Smooth muscle cell (in vitro differentiated cells): ENCODE data around the gene SFXN4. TPM values are rescaled to one million over a fixed set of nuclear protein-coding genes. Genes with fewer than 3 reads are reported as not detected.
A peak's percentile ranks its signal among the peaks of the same experiment; 100 is the strongest.
"Not testable (repeated sequence)": the region's sequence is repeated elsewhere in the genome, so short reads cannot be mapped to it uniquely, and the experiment has no call there.

ENCODE experiments used
- DNase-seq: peaks from one replicate; lab custom pipeline; 2025; ENCODE audit not compliant: unreplicated experiment; lab: John Stamatoyannopoulos, UW
- H2AFZ ChIP-seq: fragments of 200-600 bp; sonication (generic); 2 replicates; pipeline ENCODE4 v1.6.0; 2016; ENCODE audit warnings: antibody characterized with exemption, low read depth, mild to moderate bottlenecking
- H3F3A ChIP-seq: fragments of 200-600 bp; sonication (generic); 2 replicates; pipeline ENCODE4 v1.6.0; 2017; ENCODE audit warnings: antibody characterized with exemption, low read depth
- H3K27ac ChIP-seq: fragments of 200-600 bp; sonication (generic); 2 replicates; pipeline ENCODE4 v1.5.1; 2016; ENCODE audit warnings: low read depth, mild to moderate bottlenecking
- H3K27me3 ChIP-seq: fragments of 200-600 bp; sonication (generic); 2 replicates; pipeline ENCODE4 v1.6.1; 2016; ENCODE audit warnings: low read depth, mild to moderate bottlenecking
- H3K36me3 ChIP-seq: fragments of 200-600 bp; sonication (generic); 2 replicates; pipeline ENCODE4 v1.5.1; 2016; ENCODE audit warnings: low read depth
- H3K4me1 ChIP-seq: fragments of 200-600 bp; sonication (generic); 2 replicates; pipeline ENCODE4 v1.5.1; 2016; ENCODE audit warnings: low read depth
- H3K4me2 ChIP-seq: fragments of 200-600 bp; sonication (generic); 2 replicates; pipeline ENCODE4 v1.6.0; 2016; ENCODE audit warnings: mild to moderate bottlenecking
- H3K4me3 ChIP-seq: fragments of 200-600 bp; sonication (generic); 2 replicates; pipeline ENCODE4 v1.5.1; 2016; ENCODE audit warnings: mild to moderate bottlenecking
- H3K79me2 ChIP-seq: fragments of 200-600 bp; sonication (generic); 2 replicates; pipeline ENCODE4 v1.6.0; 2016; ENCODE audit warnings: low read depth, mild to moderate bottlenecking
- H3K9ac ChIP-seq: fragments of 200-600 bp; sonication (generic); 2 replicates; pipeline ENCODE4 v1.6.0; 2016; ENCODE audit warnings: low read depth
- H3K9me3 ChIP-seq: fragments of 200-600 bp; sonication (generic); replicated peaks from 2 replicates; pipeline ENCODE4 v1.5.1; 2016; ENCODE audit warnings: low read depth
- H4K20me1 ChIP-seq: fragments of 200-600 bp; sonication (generic); 2 replicates; pipeline ENCODE4 v1.6.0; 2016; ENCODE audit warnings: low read depth
- CTCF ChIP-seq: fragments of 200-600 bp; sonication (generic); IDR thresholded peaks from 2 replicates; pipeline ENCODE4 v1.5.1; 2017; ENCODE audit warnings: borderline replicate concordance, mild to moderate bottlenecking, antibody characterized with exemption; ENCODE audit not compliant: insufficient read depth, poor library complexity, severe bottlenecking
- WGBS: methylation state at CpG from one replicate; pipeline ENCODE4 v1.1.7; 2016; ENCODE audit warnings: low lambda C conversion rate; 5-methylcytosine and 5-hydroxymethylcytosine counted together
- polyA plus RNA-seq: library from polyadenylated mRNA; unstranded; fragments of >200 nt; fragmentation: Nextera tagmentation; extraction: Ambion mirVana; gene quantifications from 2 replicates; pipeline ENCODE4 v1.2.1, GENCODE V29; 2016
- total RNA-seq: library from RNA; depleted of rRNA; stranded (reverse); fragments of >200 nt; gene quantifications from 2 replicates; pipeline ENCODE4 v1.2.3, GENCODE V29; 2014

The SFXN4 gene
- total and polyA plus RNA-seq, 2 experiments from 2014 or later: 12.2 to 16.2 TPM

- Histone ChIP-seq H3K9me3 (no peaks in the 10 kb centered on the region), H3K36me3 (no peaks in the 10 kb centered on the region), H2AFZ (no peak overlapping the region), H3K4me1 (peaks cover 4% of the 10 kb centered on the region), H3K4me3 (no peak overlapping the region), H3K4me2 (no peak overlapping the region), H3K79me2 (no peaks in the 10 kb centered on the region), H3F3A (no peaks in the 10 kb centered on the region), H3K27ac (peak overlapping the region; percentile 15), H3K27me3 (no peaks in the 10 kb centered on the region), H4K20me1 (no peaks in the 10 kb centered on the region), H3K9ac (no peak overlapping the region)
- TF ChIP-seq CTCF: no peak
- 80% methylated on average over 11 of the region's 11 CpGs for WGBS
- DNase-seq: no peak
Observed at GRCh38 chr10:119161680-119162451, 3.6 kb downstream of the SFXN4 start.

- 89% methylated on average over 8 of the region's 8 CpGs for WGBS
- H3K9ac ChIP-seq: no peak overlapping the region
- TF ChIP-seq CTCF: no peak
Observed at GRCh38 chr10:119159332-119159731, 6.2 kb downstream of the SFXN4 start.

GRCh38 chr10:119153661-119154060, 11.9 kb downstream of the SFXN4 start:
- Histone ChIP-seq H2AFZ (no peak overlapping the region), H3K79me2 (no peaks in the 10 kb centered on the region), H3K27ac (no peak overlapping the region), H3K4me2 (no peak overlapping the region), H3K4me3 (no peak overlapping the region), H3K4me1 (no peaks in the 10 kb centered on the region), H3K9ac (no peak overlapping the region), H3K27me3 (no peaks in the 10 kb centered on the region), H3K36me3 (peaks cover 3% of the 10 kb centered on the region), H3F3A (no peaks in the 10 kb centered on the region), H4K20me1 (no peaks in the 10 kb centered on the region), H3K9me3 (no peaks in the 10 kb centered on the region)
- WGBS: 96% methylated on average over 12 of the region's 12 CpGs
- DNase-seq: no peak
- no peak for TF ChIP-seq CTCF

More at GRCh38 chr10:119159332-119159731, 6.2 kb downstream of the SFXN4 start:
- DNase-seq: no peak
- H4K20me1 ChIP-seq: no peaks in the 10 kb centered on the region
- no peaks in the 10 kb centered on the region for H3K79me2 ChIP-seq
- no peaks in the 10 kb centered on the region for H3K27me3 ChIP-seq
- H3K4me3 ChIP-seq: no peak overlapping the region
- no peak overlapping the region for H3K4me2 ChIP-seq
- H3F3A ChIP-seq: no peaks in the 10 kb centered on the region
- H3K36me3 ChIP-seq: peaks cover 3% of the 10 kb centered on the region
- no peaks in the 10 kb centered on the region for H3K9me3 ChIP-seq
- no peak overlapping the region for H2AFZ ChIP-seq
- no peak overlapping the region for H3K27ac ChIP-seq
- no peaks in the 10 kb centered on the region for H3K4me1 ChIP-seq

GRCh38 chr10:119153041-119153440, 12.5 kb downstream of the SFXN4 start:
- no peak overlapping the region for H3K4me2 ChIP-seq
- no peak overlapping the region for H2AFZ ChIP-seq

GRCh38 chr10:119151601-119152000, 13.9 kb downstream of the SFXN4 start:
- not testable (repeated sequence) for H3K9me3 ChIP-seq, H3K27me3 ChIP-seq, H3K27ac ChIP-seq, DNase-seq, H3K9ac ChIP-seq, H3K4me1 ChIP-seq, H3K79me2 ChIP-seq, H3K36me3 ChIP-seq, H2AFZ ChIP-seq, H3F3A ChIP-seq, H3K4me3 ChIP-seq, H4K20me1 ChIP-seq, H3K4me2 ChIP-seq
- 100% methylated on average over 6 of the region's 6 CpGs for WGBS

More at GRCh38 chr10:119153041-119153440, 12.5 kb downstream of the SFXN4 start:
- Histone ChIP-seq H3K4me1 (no peaks in the 10 kb centered on the region), H3K9me3 (no peaks in the 10 kb centered on the region), H3K9ac (no peak overlapping the region), H3K79me2 (no peaks in the 10 kb centered on the region), H3K27ac (no peak overlapping the region), H3K36me3 (peaks cover 3% of the 10 kb centered on the region), H3F3A (no peaks in the 10 kb centered on the region), H4K20me1 (no peaks in the 10 kb centered on the region), H3K27me3 (no peaks in the 10 kb centered on the region), H3K4me3 (no peak overlapping the region)
- WGBS: 94% methylated on average over 5 of the region's 5 CpGs
- no peak for TF ChIP-seq CTCF
- DNase-seq: no peak
